NCI-H82 (cell line): Measurements from ENCODE around the gene RBM6.
"Not testable (repeated sequence)": the region's sequence is repeated elsewhere in the genome, so short reads cannot be mapped to it uniquely, and the experiment has no call there.

Experiments
- DNase-seq: peaks from one replicate; lab custom pipeline; 2025; lab: John Stamatoyannopoulos, UW

RBM6 gene, protein sequence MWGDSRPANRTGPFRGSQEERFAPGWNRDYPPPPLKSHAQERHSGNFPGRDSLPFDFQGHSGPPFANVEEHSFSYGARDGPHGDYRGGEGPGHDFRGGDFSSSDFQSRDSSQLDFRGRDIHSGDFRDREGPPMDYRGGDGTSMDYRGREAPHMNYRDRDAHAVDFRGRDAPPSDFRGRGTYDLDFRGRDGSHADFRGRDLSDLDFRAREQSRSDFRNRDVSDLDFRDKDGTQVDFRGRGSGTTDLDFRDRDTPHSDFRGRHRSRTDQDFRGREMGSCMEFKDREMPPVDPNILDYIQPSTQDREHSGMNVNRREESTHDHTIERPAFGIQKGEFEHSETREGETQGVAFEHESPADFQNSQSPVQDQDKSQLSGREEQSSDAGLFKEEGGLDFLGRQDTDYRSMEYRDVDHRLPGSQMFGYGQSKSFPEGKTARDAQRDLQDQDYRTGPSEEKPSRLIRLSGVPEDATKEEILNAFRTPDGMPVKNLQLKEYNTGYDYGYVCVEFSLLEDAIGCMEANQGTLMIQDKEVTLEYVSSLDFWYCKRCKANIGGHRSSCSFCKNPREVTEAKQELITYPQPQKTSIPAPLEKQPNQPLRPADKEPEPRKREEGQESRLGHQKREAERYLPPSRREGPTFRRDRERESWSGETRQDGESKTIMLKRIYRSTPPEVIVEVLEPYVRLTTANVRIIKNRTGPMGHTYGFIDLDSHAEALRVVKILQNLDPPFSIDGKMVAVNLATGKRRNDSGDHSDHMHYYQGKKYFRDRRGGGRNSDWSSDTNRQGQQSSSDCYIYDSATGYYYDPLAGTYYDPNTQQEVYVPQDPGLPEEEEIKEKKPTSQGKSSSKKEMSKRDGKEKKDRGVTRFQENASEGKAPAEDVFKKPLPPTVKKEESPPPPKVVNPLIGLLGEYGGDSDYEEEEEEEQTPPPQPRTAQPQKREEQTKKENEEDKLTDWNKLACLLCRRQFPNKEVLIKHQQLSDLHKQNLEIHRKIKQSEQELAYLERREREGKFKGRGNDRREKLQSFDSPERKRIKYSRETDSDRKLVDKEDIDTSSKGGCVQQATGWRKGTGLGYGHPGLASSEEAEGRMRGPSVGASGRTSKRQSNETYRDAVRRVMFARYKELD

DNA sequence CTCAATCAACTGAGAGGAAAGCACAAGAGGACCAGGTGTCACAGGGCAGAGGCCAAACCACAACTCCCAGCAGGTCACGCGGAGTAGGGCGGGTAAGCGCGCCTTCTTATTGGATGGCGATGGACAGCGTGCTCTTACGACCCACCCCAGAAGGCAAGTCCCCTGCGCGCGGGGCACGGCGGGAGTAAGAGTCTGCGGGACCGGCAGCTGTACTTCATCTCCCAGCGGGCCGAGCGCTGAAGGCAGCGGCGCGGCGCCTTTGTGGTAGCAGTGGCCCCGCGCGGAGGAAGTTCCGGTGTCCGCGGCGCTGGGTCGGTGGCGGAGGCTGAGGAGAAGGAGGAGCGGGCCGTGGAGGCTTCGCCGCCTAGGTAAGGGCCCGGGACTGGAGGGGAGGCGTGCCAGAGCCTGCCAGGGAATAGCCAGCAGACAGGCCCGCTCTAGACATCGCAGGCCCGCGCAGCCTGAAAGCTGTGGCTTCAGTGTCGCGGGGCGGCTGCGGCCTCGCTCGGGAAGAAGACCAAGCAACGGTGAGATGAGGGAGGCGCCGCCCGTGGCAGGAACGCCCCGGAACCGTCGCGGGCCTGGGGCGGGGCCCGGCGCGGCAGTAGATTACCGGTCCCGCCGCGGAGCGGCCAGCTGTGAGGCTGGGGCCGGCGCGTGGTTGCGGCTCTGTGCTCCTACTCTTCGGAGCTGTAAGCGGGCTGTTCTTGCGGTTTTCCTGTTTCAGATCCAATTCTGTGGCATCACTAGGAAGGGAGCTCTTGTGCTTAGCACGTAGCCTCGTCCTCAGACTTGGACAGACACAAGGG, at the start of gene RBM6:
RBM6 (plus strand) TSS at position 293 of the 809 bp plus-strand sequence. CDS start 22,492 bp downstream, outside the sequence.
- DNase-seq: peak; percentile 98

DNA sequence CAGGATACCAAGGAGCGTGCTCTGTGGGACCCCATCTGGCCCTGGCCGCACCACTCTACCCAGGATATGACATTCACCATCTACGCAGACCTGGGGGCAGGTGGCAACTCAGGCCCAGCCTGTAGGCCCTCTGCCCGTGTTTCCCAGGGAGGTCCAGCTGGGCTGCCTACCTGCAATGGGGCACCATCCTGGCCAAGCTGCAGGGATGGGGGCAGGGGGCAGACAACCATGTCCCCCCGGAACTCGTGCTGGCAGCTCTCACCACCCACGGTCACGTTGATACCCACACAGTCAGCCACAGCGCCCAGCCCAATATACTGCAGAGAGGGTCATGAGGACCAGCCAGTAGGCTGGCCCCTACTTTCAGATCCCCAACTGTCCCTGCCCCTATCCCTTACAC, 44.2 kb upstream of the RBM6 start:
- DNase-seq: no peak

DNA sequence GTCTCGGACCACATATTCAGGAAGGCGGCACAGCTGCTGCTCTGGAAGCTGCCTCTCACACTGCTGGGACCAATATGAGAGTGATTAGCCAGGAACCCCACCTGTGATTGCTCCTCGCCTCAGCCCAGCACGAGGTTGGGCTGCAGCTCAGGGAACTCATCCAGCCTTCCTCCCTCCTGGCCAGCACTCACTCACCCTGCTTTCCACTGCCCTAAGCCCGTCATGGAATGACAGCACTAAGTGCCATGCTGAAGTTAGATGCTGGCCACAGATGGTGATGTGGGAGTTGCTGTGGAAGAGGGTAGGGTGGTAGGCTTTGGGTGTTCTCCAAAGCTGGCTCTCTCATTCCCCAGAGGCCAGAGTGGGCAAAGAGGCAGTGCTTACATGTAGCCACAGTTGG, 43.6 kb upstream of the RBM6 start:
- DNase-seq: no peak

DNA sequence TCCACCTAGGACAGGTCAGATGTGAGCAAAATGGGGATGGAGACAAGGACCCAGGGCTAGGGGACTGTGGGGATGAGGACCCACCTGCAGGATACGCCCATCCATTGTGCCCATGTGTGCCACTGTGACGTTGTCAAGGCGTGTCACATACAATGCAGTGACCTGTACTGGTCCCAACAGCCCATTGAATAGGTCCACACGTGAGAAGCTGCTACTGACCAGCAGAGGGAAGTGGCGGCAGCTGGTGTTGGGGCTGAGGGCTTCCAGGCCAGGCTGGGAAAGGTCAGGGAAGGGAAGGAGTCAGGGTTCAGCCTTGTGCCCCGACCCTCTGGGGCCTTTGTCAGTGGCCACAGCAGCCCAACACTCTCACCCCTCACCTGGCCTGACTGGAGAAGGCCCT, 41.0 kb upstream of the RBM6 start:
- no peak for DNase-seq

DNA sequence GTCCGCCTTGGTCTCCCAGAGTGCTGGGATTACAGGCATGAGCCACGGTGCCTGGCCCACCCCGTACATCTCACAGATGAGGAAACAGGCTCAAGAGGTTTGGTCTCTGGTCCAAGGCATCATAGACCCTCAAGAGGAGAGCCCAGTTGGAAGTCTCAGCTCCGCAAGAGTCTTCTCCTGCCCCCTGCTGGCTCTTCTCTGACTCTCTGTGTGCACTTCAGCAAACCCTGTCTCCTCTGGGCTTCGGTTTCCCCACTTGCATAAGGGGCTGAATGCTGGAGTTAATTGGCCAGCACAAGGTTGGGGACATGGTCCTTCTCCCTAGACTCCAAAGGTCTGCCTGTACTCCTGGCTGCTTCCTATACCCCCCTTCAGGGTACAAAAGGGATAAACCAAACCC, 40.1 kb upstream of the RBM6 start:
- peak; percentile 78 for DNase-seq

DNA sequence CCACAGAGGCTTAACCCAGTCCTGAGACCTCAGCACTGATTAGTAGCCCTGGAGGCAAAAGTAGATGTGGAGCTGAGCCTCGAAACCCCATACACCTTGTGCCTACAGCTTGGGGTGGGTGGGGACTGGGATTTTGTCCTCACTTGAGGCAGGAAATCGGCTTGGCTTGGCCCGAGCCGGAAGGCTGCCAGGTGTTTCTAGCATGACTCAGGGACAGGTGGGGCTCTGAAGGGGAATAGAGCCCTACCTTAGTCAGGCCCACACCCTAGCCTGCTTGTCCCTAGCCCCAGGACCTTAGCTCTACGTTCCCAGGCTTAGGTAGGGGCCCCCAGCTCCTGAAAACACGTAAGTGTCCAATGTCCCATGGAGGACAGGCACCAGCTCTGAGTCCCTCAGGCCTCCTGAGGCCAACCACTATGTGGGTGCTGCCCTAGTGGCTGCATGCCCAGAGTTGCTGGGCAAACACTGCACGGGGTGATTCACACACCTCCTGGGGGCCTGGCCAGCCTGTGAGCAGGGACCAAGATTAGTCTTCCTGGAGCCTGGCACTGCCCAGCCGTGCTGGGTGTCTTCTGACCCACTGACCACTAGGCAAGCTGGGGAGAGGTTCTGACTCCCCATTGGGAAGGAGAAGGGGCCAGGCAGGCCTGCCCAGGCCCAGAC, 39.3 kb upstream of the RBM6 start:
- DNase-seq: no peak

DNA sequence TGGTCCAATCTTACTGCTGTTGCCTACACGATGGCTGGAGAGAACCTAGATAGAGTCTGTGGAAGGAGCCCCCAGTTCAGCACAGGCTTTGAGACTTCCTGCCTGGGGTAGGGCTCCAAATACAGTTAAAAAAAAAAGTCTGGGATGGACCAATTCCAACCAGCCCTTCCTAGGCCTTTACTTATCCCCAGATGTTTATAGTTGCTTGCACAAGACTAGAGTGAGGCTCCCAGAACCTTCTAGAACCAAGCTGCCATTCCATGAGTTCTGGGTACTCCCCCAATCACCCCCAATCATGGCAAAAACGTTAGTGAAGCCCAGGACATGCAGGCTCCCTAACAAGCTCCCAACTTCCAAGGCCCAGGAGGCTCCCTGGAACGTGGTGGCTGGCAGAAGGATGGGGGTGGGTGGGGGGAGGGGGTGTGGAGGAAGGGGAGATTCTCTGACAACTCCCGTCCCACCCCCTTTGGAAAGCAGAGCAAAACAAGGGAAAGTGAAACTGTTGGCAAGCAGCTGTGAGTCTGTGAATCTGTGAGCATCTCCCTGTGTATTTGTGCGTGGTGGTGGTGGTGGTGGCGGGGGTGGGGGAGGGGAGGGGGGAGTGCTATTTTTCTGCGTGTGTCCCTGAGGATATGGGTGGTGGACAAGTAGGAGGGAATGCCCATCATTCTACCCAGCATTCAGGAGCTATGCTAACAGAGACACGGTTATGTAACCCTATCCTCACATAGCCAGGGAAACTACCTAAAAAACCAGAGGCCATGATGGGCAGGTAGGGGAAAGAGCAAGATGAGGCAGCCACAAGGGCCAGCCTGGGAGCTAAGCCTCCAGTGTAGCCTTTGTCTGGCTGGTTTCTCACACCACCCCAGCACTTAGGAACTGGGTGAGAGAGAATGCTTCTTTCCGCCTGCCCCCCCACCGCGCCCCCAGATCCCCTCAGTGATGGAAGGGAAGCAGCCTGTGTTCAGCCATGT, 38.3 kb upstream of the RBM6 start:
- no peak for DNase-seq

DNA sequence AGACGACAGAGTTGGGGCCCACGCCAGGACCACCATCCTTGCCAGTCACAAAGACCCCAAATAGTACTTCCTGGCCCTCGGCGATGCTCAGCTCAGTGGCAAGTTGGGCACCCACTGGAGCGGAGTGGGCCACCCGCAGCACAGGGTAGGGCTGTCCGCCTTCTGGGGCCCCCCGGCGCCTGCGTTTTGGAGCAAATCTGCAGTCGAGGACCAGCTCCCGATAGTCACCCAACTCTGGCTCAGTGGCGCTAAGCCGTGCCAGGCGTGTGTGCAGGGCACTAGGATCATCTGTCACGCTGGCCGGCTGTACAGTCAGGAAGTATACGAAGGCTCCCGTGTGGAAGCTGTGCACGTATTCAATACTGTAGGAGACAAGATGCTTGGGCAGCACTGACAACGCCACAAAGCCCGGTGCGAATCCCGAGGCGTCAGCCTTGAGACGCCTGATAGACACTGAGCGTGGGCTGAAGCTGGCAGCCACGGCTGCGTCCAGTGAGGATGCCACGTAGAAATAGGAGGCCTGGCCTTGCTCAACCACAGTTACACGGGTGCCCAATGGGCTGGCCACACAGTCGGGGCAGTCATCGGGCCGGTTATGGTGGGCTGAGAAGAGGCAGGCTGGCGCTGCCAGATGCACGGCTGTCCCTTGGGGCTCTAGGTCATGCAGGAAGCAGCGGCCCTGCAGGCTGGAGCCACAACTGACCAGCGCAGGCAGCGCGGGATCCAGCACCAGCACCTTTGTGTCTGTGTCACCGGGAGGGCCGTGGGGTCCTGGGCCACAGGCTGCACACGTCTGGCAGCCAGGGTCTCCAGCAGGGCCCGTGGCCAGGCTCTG, 37.2 kb upstream of the RBM6 start:
- no peak for DNase-seq

DNA sequence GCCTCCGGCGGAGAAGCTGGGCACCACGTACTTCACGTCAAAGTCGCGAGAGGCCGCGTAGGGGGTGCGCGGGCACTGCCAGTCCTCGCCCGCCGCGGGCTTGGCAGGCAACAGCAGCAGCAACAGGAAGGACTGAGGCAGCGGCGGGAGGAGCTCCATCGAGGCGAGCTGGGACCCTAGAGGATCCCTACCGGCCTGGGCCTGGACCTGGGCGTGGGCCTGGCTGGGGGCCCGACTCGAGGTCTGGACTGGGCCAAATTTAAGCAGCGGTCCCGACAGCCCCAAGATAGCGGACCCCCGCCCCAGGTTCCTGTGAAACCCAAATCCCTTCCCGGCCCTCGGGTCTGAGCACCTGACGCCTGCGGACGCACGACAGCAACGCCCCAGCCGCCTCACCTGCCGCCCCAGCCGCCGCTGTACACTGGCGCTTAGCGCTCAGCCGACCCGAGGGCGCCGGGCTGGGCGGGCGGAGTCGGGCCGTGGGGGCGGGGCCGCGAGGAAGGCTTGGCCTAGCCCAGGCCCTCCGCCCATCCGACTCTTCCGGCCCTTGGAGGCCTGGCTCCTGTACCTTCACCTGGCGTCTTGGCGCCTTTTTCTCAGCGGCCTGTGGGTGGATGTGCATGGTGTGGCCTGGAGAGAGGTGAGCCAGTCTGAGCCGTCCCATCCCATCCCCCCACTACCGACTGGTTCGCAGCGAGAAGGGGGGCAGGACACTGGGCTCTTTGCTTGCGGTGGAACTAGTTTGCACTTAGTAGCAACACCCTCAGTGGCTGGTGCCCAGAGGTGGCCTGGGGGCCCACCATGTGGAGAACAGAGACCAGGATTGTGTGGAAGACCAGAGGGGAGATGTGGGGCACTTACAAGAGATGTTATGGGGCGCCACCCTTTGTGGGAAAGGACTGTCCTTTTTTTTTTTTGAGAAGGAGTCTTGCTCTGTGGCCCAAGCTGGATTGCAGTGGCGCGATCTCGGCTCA, 36.2 kb upstream of the RBM6 start, which contains the start of gene MST1R:
MST1R (minus strand) TSS at position 423 of the 974 bp plus-strand sequence; CDS start at position 159, 264 bp downstream.
- peak; percentile 49 for DNase-seq

DNA sequence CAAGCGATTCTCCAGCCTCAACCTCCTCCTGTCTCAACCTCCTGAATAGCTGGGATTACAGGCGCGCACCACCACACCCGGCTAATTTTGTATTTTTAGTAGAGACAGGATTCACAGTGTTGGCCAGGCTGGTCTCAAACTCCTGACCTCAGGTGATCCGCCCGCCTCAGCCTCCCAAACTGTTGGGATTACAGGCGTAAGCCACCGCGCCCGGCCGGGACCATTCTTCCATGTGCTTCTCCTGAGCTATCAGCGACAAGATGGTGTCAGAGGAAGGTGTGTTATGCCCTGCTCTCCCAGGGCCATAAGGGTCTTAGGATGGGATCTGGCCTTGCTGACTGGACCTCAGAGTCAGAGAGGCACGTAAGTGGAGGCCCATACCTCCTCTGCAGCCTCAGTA, 35.5 kb upstream of the RBM6 start:
- DNase-seq: not testable (repeated sequence)

DNA sequence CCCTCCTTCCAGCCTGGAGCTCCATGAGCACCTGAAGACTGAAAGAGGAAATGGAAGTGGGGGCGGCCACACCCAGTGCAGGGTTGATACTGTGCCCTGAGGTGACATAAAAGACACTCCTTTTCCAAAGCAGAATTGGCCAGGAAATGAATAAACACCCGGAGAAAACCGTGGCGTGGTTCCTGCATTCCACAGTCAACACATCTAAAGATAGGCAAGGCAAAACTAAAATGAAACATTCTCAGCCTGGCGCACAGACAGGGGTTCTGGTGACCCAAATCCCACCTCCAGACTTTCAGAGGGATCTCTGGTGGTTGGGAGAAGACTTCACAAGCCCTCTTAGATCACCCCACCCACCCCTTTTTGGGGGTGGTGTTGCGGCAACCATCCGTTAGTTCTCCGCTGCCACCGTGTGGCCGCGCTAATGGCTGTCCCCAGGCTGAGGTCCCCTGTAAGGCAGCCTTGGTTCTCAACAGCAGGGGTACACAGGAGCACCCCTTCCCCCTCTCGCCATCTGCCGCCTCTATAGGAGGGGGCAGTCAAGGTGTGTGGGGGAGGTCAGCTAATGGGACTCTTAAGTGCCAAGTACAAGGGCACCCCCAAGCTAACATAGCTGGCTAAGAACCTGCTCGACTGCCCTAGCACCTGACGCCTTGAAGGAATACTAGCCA, 33.7 kb upstream of the RBM6 start:
- DNase-seq: peak; percentile 67

DNA sequence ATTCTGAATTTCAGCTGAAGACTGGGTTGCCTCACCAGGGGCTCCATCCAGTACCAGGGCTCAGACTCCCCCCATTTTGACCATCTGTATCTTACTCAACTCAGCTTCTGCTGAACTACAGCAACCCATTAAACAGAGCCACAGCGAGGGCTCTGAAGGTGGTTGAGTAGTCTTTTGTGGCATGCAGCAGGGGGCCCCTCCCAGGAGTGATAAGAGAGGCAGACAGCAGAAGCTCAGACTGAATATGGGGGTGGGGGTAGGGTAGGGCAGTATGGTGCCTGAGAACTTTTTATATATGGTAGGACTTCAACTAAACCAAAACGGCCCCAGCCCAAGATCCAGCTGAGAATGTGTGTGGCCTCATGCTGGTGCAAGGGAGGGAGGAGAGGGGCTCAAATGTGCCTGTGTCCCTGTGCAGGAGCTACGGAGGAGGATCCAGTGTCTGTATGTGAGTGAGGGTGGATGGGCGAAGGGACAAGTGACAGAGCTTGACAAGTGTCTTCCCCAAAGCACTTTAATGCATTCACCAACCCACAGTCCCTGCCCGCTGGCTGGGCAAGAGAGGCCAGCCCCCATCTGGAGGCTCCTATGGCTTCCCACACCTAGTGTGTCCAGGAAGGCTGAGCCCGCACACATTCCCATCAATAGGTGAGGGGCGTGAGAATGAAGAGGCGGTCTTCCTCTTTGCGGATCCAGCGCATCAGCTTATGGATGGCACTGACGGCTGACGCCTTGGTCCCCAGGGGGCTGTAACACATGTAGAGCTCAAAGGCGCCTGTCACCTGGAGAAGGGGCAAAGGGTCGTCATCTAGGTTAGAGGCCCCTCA, 31.4 kb upstream of the RBM6 start:
- no peak for DNase-seq

DNA sequence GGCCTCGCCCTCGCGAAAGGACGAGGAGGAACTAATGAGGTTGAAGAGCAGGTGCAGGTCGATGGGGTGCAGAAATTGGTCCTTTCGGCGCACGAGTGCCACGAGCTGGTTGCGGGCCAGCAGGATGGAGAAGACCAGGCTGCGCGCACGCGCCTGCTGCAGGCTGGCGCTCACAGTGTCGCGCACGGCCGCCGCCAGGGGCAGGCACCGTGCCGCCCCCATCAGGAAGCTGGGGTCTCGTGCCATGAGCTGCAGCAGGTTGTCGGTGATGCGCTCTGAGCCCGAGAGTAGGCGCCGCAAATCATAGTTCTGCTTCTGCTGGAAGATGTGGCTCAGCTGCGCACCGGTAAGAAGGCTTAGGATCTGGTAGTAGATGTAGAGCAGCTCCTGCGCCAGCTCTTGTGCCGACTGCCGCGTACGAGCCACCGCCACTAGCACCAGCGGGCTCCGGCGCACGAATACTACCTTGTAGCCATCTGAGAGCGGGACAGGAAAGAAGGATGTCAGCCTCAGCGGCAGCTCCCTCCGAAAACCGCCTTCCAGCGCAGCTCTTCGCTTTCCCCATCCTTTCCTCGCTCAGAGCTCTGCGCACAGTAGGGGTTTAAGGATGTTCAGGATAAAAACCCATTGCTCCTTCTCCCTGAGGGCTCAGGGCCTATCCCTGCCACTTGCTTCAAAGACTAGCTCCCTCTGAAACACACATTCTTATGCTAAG, 29.4 kb upstream of the RBM6 start:
- no peak for DNase-seq

DNA sequence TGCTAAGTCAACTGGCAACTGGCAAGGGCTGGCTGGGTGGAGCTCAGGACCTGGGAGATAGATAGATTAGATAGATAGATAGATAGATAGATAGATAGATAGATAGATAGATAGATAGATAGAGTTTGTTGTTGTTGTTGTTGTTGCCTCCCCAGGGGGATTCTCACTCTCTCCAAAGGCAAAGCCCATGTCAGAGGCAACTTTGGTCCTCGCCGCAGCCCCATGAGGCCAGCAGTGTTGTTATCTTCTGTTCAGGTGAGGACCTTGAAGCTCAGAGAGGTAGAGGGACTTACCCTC, 28.9 kb upstream of the RBM6 start:
- no peak for DNase-seq

DNA sequence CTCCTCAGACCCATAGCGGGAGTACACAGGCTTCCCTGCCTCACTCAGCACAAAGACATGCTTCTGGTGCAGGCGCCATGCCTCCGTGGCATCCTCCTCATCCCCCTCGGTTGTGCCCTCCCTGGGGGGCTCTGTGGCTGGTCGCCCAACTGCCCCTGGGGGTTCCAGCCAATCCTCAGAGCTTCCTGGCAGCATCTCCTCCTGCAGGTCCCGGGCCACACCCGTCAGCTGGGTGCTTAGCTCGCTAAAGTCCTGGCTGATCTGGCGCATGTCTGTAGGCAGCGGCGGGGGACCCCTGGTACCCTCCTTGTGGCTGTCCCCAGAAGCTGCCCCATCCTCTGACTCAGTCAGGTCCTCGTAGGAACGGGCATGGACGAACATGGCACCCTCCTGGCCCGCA, 28.3 kb upstream of the RBM6 start:
- DNase-seq: no peak

DNA sequence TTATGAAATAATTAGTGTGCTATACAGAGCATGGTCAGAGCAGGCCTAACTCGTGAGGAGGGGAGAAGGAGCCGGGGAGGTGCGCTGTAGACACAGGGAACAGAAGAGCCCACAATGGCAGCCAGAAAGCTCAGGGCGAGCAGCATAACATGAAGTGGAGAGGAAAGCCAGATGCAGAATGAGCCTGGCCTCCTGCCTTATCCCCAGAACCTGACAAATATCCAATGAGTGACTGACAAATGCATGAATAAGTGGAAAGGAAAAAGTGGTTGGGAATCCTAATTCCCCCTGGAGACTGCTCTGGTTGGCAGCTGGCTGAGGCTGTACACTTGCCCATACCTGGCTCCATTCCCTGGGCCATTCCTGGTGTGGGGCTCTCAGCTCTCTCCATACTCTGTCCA, 27.1 kb upstream of the RBM6 start:
- peak; percentile 90 for DNase-seq
